Embryonic facial prominence (tissue), 1 donor: ENCODE results near the gene MRPL37.
"Not testable (repeated sequence)": the region's sequence is repeated elsewhere in the genome, so short reads cannot be mapped to it uniquely, and the experiment has no call there.

ENCODE experiments used
- DNase-seq: peaks from one replicate; pipeline ENCODE4 v3.0.0-alpha.2; 2016; ENCODE audit errors: extremely low spot score

The MRPL37 gene

GRCh38 chr1:54220004-54220811 is 20.2 kb downstream of the MRPL37 start:
- DNase-seq: no peak

- DNase-seq: no peak
These were observed 21.3 kb downstream of the MRPL37 start for GRCh38 chr1:54221113-54221834.

GRCh38 chr1:54221867-54222484 is 22.0 kb downstream of the MRPL37 start:
- DNase-seq: no peak

- DNase-seq: no peak
These were observed 22.7 kb downstream of the MRPL37 start for GRCh38 chr1:54222711-54223110.

- DNase-seq: no peak
These were observed 23.7 kb downstream of the MRPL37 start for GRCh38 chr1:54223441-54224202.

GRCh38 chr1:54224233-54224632 is 24.3 kb downstream of the MRPL37 start:
- DNase-seq: no peak

GRCh38 chr1:54225378-54225777 is 25.4 kb downstream of the MRPL37 start:
- DNase-seq: no peak

- DNase-seq: no peak
These were observed 26.1 kb downstream of the MRPL37 start for GRCh38 chr1:54225986-54226559.

GRCh38 chr1:54227091-54227602 is 27.2 kb downstream of the MRPL37 start:
- no peak for DNase-seq

GRCh38 chr1:54227891-54228310 is 27.9 kb downstream of the MRPL37 start:
- no peak for DNase-seq

GRCh38 chr1:54228638-54229079 is 28.7 kb downstream of the MRPL37 start:
- no peak for DNase-seq

GRCh38 chr1:54229281-54229891 is 29.4 kb downstream of the MRPL37 start:
- no peak for DNase-seq

- DNase-seq: no peak
These were observed 30.8 kb downstream of the MRPL37 start for GRCh38 chr1:54230507-54231339.

- DNase-seq: not testable (repeated sequence)
These were observed 33.2 kb downstream of the MRPL37 start for GRCh38 chr1:54233196-54233595.

GRCh38 chr1:54234284-54234683 is 34.3 kb downstream of the MRPL37 start:
- no peak for DNase-seq

GRCh38 chr1:54237586-54237985 is 37.6 kb downstream of the MRPL37 start:
- DNase-seq: no peak

- DNase-seq: no peak
These were observed 38.5 kb downstream of the MRPL37 start for GRCh38 chr1:54238353-54239034.

- DNase-seq: no peak
These were observed 39.0 kb downstream of the MRPL37 start for GRCh38 chr1:54239035-54239383.

- DNase-seq: no peak
These were observed 39.7 kb downstream of the MRPL37 start for GRCh38 chr1:54239631-54240031.
